ENCODE data around the gene TBX10. TPM values are rescaled to one million over a fixed set of nuclear protein-coding genes. Genes with fewer than 3 reads are reported as not detected.
A peak's percentile ranks its signal among the peaks of the same experiment; 100 is the strongest.

Gene TBX10
- total RNA-seq, 2 donors from 2014 or later, result not detected

GRCh38 chr11:67634366-67635230 lies 5.0 kb downstream of the TBX10 start:
- H3K4me3 Mint-ChIP-seq, result no peak overlapping the region

GRCh38 chr11:67633758-67634365 lies 5.7 kb downstream of the TBX10 start:
- Mint-ChIP-seq H3K4me3 (peak overlapping the region; percentile 20), H3K9me3 (no peaks in the 10 kb centered on the region), H3K27me3 (no peaks in the 10 kb centered on the region), H3K27ac (no peak overlapping the region), H3K36me3 (no peaks in the 10 kb centered on the region), H3K4me1 (ENCODE audit: low read depth in 2 of 2) (peaks cover 11 to 13% of the 10 kb centered on the region in 2 donors)
- no peak for DNase-seq (ENCODE audit: low spot score)
- no peak for ATAC-seq

More at GRCh38 chr11:67634366-67635230, 5.0 kb downstream of the TBX10 start:
- Mint-ChIP-seq H3K36me3 (no peaks in the 10 kb centered on the region), H3K9me3 (no peaks in the 10 kb centered on the region), H3K27ac (no peak overlapping the region), H3K27me3 (no peaks in the 10 kb centered on the region), H3K4me1 (ENCODE audit: low read depth in 2 of 2) (peaks cover 11 to 13% of the 10 kb centered on the region in 2 donors)
- DNase-seq (ENCODE audit: low spot score), result no peak
- no peak for ATAC-seq

GRCh38 chr11:67632982-67633755 lies 6.4 kb downstream of the TBX10 start:
- H3K4me1 Mint-ChIP-seq (ENCODE audit: low read depth in 2 of 2), result peaks cover 11 to 13% of the 10 kb centered on the region in 2 donors
- H3K27me3 Mint-ChIP-seq, result no peaks in the 10 kb centered on the region
- no peaks in the 10 kb centered on the region for H3K9me3 Mint-ChIP-seq
- no peak for DNase-seq (ENCODE audit: low spot score)
- H3K27ac Mint-ChIP-seq, result no peak overlapping the region
- no peaks in the 10 kb centered on the region for H3K36me3 Mint-ChIP-seq
- ATAC-seq, result no peak
- peak overlapping the region; percentile 20 for H3K4me3 Mint-ChIP-seq

- DNase-seq (ENCODE audit: low spot score) (no peak), ATAC-seq (no peak)
- no peak overlapping the region for H3K27ac Mint-ChIP-seq
- no peaks in the 10 kb centered on the region for H3K27me3 Mint-ChIP-seq
- no peaks in the 10 kb centered on the region for H3K36me3 Mint-ChIP-seq
- peaks cover 11 to 13% of the 10 kb centered on the region in 2 donors for H3K4me1 Mint-ChIP-seq (ENCODE audit: low read depth in 2 of 2)
- peak overlapping the region; percentile 73 for H3K4me3 Mint-ChIP-seq
- no peaks in the 10 kb centered on the region for H3K9me3 Mint-ChIP-seq
These were observed 7.2 kb downstream of the TBX10 start for GRCh38 chr11:67632175-67632981.

GRCh38 chr11:67631853-67632174 lies 7.7 kb downstream of the TBX10 start:
- no peaks in the 10 kb centered on the region for H3K27me3 Mint-ChIP-seq
- H3K4me1 Mint-ChIP-seq (ENCODE audit: low read depth in 2 of 2), result peaks cover 8 to 11% of the 10 kb centered on the region in 2 donors
- DNase-seq (ENCODE audit: low spot score) (no peak), ATAC-seq (no peak)
- H3K36me3 Mint-ChIP-seq, result no peaks in the 10 kb centered on the region
- no peak overlapping the region for H3K27ac Mint-ChIP-seq
- peak overlapping the region; percentile 73 for H3K4me3 Mint-ChIP-seq
- no peaks in the 10 kb centered on the region for H3K9me3 Mint-ChIP-seq

- H3K36me3 Mint-ChIP-seq, result no peaks in the 10 kb centered on the region
- H3K4me3 Mint-ChIP-seq, result peak overlapping the region; percentile 93
- no peak for DNase-seq (ENCODE audit: low spot score)
- H3K4me1 Mint-ChIP-seq (ENCODE audit: low read depth in 2 of 2), result peaks cover 5 to 12% of the 10 kb centered on the region in 2 donors
- ATAC-seq, result no peak
- no peaks in the 10 kb centered on the region for H3K9me3 Mint-ChIP-seq
- H3K27me3 Mint-ChIP-seq, result no peaks in the 10 kb centered on the region
- peak overlapping the region; percentile 77 to 82 for H3K27ac Mint-ChIP-seq
These were observed 8.2 kb downstream of the TBX10 start for GRCh38 chr11:67631411-67631810.

- Mint-ChIP-seq H3K9me3 (no peaks in the 10 kb centered on the region), H3K4me3 (peak overlapping the region; percentile 93), H3K4me1 (ENCODE audit: low read depth in 2 of 2) (peaks cover 5 to 12% of the 10 kb centered on the region in 2 donors), H3K27ac (peak overlapping the region; percentile 77 to 82), H3K36me3 (no peaks in the 10 kb centered on the region), H3K27me3 (no peaks in the 10 kb centered on the region)
- DNase-seq (ENCODE audit: low spot score) (no peak), ATAC-seq (no peak)
These were observed 8.6 kb downstream of the TBX10 start for GRCh38 chr11:67630943-67631331.

GRCh38 chr11:67630228-67630942 lies 9.2 kb downstream of the TBX10 start:
- Mint-ChIP-seq H3K4me3 (peak overlapping the region; percentile 93), H3K4me1 (ENCODE audit: low read depth in 2 of 2) (peaks cover 5 to 12% of the 10 kb centered on the region in 2 donors), H3K36me3 (no peaks in the 10 kb centered on the region), H3K27ac (peak overlapping the region; percentile 77 to 82), H3K27me3 (no peaks in the 10 kb centered on the region), H3K9me3 (no peaks in the 10 kb centered on the region)
- ATAC-seq (peak; percentile 86 to 91), DNase-seq (ENCODE audit: low spot score) (peak; percentile 99)

GRCh38 chr11:67629386-67630227 lies 10.0 kb downstream of the TBX10 start, which contains the start of gene NUDT8:
NUDT8 (minus strand) TSS chr11:67629937; CDS start chr11:67629911, 26 bp downstream.
- ATAC-seq (peak; percentile 71 to 78), DNase-seq (ENCODE audit: low spot score) (peak; percentile 93)
- Mint-ChIP-seq H3K4me3 (peak within 1 kb of the TSS; percentile 93), H3K9me3 (no peaks in the 10 kb centered on the region), H3K4me1 (ENCODE audit: low read depth in 2 of 2) (peaks cover 5 to 14% of the 10 kb centered on the region in 2 donors), H3K27me3 (no peaks in the 10 kb centered on the region), H3K36me3 (no peaks in the 10 kb centered on the region), H3K27ac (peak within 1 kb of the TSS; percentile 77 to 82)

- Mint-ChIP-seq H3K27ac (peak overlapping the region; percentile 35 to 66), H3K36me3 (no peaks in the 10 kb centered on the region), H3K4me3 (peak overlapping the region; percentile 63), H3K27me3 (no peaks in the 10 kb centered on the region), H3K4me1 (ENCODE audit: low read depth in 2 of 2) (peaks cover 5 to 14% of the 10 kb centered on the region in 2 donors), H3K9me3 (no peaks in the 10 kb centered on the region)
- DNase-seq (ENCODE audit: low spot score) (peak; percentile 51), ATAC-seq (no peak)
These were observed 10.7 kb downstream of the TBX10 start for GRCh38 chr11:67628710-67629385.

- Mint-ChIP-seq H3K4me1 (ENCODE audit: low read depth in 2 of 2) (peaks cover 5 to 14% of the 10 kb centered on the region in 2 donors), H3K27me3 (no peaks in the 10 kb centered on the region), H3K9me3 (no peaks in the 10 kb centered on the region), H3K36me3 (no peaks in the 10 kb centered on the region), H3K27ac (peak overlapping the region in 1 of 2 donors; percentile 28), H3K4me3 (peak overlapping the region; percentile 59)
- no peak for ATAC-seq
- DNase-seq (ENCODE audit: low spot score), result peak; percentile 51
These were observed 11.5 kb downstream of the TBX10 start for GRCh38 chr11:67627812-67628624.
